Neural cell (in vitro differentiated cells): ENCODE measurements around the gene GPATCH4. TPM values are rescaled to one million over a fixed set of nuclear protein-coding genes. Genes with fewer than 3 reads are reported as not detected.

Experiments used
- H2AFZ ChIP-seq: fragments of 200-600, 300-800 bp; sonication (generic), shearing (Covaris generic); 2 replicates; pipeline ENCODE4 v1.6.0; 2014; ENCODE audit warnings: low read depth, mild to moderate bottlenecking, antibody characterized with exemption, low read length, moderate library complexity
- H3F3A ChIP-seq: fragments of 200-600 bp; shearing (Covaris generic); 2 replicates; pipeline ENCODE4 v1.6.1; 2016; ENCODE audit warnings: mild to moderate bottlenecking, moderate library complexity, mixed read lengths, antibody characterized with exemption, low read length; ENCODE audit not compliant: insufficient read depth, poor library complexity, severe bottlenecking
- H3K27ac ChIP-seq: fragments of 200-600, 300-800 bp; sonication (generic), shearing (Covaris generic); 2 replicates; pipeline ENCODE4 v1.5.1; 2014; ENCODE audit warnings: mild to moderate bottlenecking, low read length, moderate library complexity
- H3K27me3 ChIP-seq: fragments of 300-800, 200-600 bp; sonication (generic), shearing (Covaris generic); 2 replicates; pipeline ENCODE4 v1.6.0; 2014; ENCODE audit warnings: mild to moderate bottlenecking, low read depth, low read length, moderate library complexity; ENCODE audit not compliant: insufficient read depth
- H3K36me3 ChIP-seq: fragments of 300-800, 200-600 bp; sonication (generic), shearing (Covaris generic); 2 replicates; pipeline ENCODE4 v1.5.1; 2014; ENCODE audit warnings: mild to moderate bottlenecking, antibody characterized with exemption, low read length, moderate library complexity; ENCODE audit not compliant: insufficient read depth
- H3K4me2 ChIP-seq: fragments of 300-800, 200-600 bp; sonication (generic), shearing (Covaris generic); 2 replicates; pipeline ENCODE4 v1.6.0; 2014; ENCODE audit warnings: mild to moderate bottlenecking, low read length
- H3K4me3 ChIP-seq: fragments of 300-800, 200-600 bp; sonication (generic), shearing (Covaris generic); 2 replicates; pipeline ENCODE4 v1.5.1; 2014; ENCODE audit warnings: mild to moderate bottlenecking, low read length, moderate library complexity
- H3K79me2 ChIP-seq: fragments of 200-600 bp; shearing (Covaris generic); replicated peaks from 2 replicates; pipeline ENCODE4 v1.6.0; 2014; ENCODE audit warnings: mild to moderate bottlenecking, low read length, moderate library complexity; ENCODE audit not compliant: insufficient read depth
- H3K9ac ChIP-seq: fragments of 300-800, 200-600 bp; sonication (generic), shearing (Covaris generic); 2 replicates; pipeline ENCODE4 v1.6.1; 2016; ENCODE audit warnings: mild to moderate bottlenecking, low read length, mixed read lengths
- H3K9me2 ChIP-seq: fragments of 200-600 bp; shearing (Covaris generic); 2 replicates; pipeline ENCODE4 v1.6.1; 2016; ENCODE audit warnings: mild to moderate bottlenecking, low read length, mixed read lengths; ENCODE audit not compliant: insufficient read depth
- H3K9me3 ChIP-seq: fragments of 200-600, 300-800 bp; sonication (generic), shearing (Covaris generic); 2 replicates; pipeline ENCODE4 v1.6.1; 2016; ENCODE audit warnings: mild to moderate bottlenecking, mixed run types, low read length, moderate library complexity, mixed read lengths
- H4K20me1 ChIP-seq: fragments of 200-600 bp; shearing (Covaris generic); 2 replicates; pipeline ENCODE4 v1.6.1; 2016; ENCODE audit warnings: mild to moderate bottlenecking, mixed run types; ENCODE audit not compliant: insufficient read depth
- EP300 ChIP-seq: fragments of 450-650 bp; conservative IDR thresholded peaks from 2 replicates; pipeline ENCODE4 v1.6.1; 2014; ENCODE audit warnings: antibody characterized with exemption, mild to moderate bottlenecking, moderate library complexity; ENCODE audit not compliant: poor library complexity, severe bottlenecking
- EZH2 ChIP-seq: fragments of 200-600, 300-800 bp; shearing (Covaris generic), sonication (generic); IDR thresholded peaks from 2 replicates; pipeline ENCODE4 v1.6.1; 2014; ENCODE audit warnings: antibody characterized with exemption, low read length, borderline replicate concordance, mild to moderate bottlenecking; ENCODE audit not compliant: insufficient read depth, poor library complexity, severe bottlenecking
- MXI1 ChIP-seq: fragments of 450-650 bp; conservative IDR thresholded peaks from 2 replicates; pipeline ENCODE4 v1.6.1; 2014; ENCODE audit warnings: antibody characterized with exemption, mild to moderate bottlenecking; ENCODE audit not compliant: poor library complexity, severe bottlenecking
- POLR2AphosphoS5 ChIP-seq: IDR thresholded peaks from 2 replicates; pipeline ENCODE4 v1.6.1; 2012
- RAD21 ChIP-seq: fragments of 450-650 bp; conservative IDR thresholded peaks from 2 replicates; pipeline ENCODE4 v1.6.1; 2014; ENCODE audit warnings: antibody characterized with exemption, mild to moderate bottlenecking, moderate library complexity
- SMC3 ChIP-seq: fragments of 450-650 bp; conservative IDR thresholded peaks from 2 replicates; pipeline ENCODE4 v1.6.1; 2014; ENCODE audit warnings: antibody characterized with exemption, mild to moderate bottlenecking, moderate library complexity; ENCODE audit not compliant: poor library complexity
- TAF1 ChIP-seq: IDR thresholded peaks from 2 replicates; pipeline ENCODE4 v1.6.1; 2012; ENCODE audit warnings: low read depth
- polyA plus RNA-seq: library from polyadenylated mRNA; depleted of rRNA; stranded (reverse); fragments of >200 nt; gene quantifications from 2 replicates; pipeline ENCODE4 v1.2.3, GENCODE V29; 2014
- TF ChIP-seq, protein P1 (sequence below): fragments of 450-650 bp; IDR thresholded peaks from 2 replicates; pipeline ENCODE4 v1.5.1; 2014; ENCODE audit warnings: antibody characterized with exemption, mild to moderate bottlenecking, moderate library complexity; ENCODE audit not compliant: poor library complexity, severe bottlenecking
- TF ChIP-seq, protein P2 (sequence below): IDR thresholded peaks from 2 replicates; pipeline ENCODE4 v1.6.1; 2012; ENCODE audit warnings: borderline replicate concordance

The GPATCH4 gene
- polyA plus RNA-seq, 1 donor from 2014 or later: 3.9 TPM

DNA sequence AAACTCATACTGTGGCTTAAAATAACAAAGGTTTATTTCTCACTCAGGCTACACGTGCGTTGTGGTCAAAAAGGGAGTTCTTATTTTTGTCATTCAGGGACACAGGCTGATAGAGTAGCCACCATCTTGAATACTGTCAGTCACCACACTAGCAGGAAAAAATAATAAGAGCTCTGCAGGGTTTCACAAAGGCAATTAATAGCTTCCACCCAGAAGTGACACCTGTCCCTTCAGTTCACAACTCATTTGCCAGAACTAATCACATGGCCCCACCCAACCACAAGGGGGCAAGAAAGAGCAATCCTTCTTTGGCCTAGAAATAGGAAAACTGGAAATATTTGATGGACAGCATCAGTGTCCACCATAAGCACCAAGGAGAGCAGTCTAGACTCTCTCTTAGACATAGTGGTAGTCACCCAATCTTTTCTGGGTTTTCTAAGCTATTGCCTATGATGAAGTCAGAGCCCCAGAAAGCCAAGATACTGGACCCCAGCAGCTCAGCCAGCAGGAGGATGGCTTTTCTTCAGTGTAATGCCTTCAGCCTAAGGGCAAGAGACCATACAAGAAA, 26.1 kb upstream of the GPATCH4 start:
- TF ChIP-seq EZH2: no peak
- no peak for TF ChIP-seq POLR2AphosphoS5
- peak; percentile 22 for TF ChIP-seq RAD21
- TF ChIP-seq EP300: no peak
- TF ChIP-seq TAF1: no peak
- TF ChIP-seq MXI1: no peak
- TF ChIP-seq, protein P1, sequence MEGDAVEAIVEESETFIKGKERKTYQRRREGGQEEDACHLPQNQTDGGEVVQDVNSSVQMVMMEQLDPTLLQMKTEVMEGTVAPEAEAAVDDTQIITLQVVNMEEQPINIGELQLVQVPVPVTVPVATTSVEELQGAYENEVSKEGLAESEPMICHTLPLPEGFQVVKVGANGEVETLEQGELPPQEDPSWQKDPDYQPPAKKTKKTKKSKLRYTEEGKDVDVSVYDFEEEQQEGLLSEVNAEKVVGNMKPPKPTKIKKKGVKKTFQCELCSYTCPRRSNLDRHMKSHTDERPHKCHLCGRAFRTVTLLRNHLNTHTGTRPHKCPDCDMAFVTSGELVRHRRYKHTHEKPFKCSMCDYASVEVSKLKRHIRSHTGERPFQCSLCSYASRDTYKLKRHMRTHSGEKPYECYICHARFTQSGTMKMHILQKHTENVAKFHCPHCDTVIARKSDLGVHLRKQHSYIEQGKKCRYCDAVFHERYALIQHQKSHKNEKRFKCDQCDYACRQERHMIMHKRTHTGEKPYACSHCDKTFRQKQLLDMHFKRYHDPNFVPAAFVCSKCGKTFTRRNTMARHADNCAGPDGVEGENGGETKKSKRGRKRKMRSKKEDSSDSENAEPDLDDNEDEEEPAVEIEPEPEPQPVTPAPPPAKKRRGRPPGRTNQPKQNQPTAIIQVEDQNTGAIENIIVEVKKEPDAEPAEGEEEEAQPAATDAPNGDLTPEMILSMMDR: peak; percentile 51
- TF ChIP-seq, protein P2, sequence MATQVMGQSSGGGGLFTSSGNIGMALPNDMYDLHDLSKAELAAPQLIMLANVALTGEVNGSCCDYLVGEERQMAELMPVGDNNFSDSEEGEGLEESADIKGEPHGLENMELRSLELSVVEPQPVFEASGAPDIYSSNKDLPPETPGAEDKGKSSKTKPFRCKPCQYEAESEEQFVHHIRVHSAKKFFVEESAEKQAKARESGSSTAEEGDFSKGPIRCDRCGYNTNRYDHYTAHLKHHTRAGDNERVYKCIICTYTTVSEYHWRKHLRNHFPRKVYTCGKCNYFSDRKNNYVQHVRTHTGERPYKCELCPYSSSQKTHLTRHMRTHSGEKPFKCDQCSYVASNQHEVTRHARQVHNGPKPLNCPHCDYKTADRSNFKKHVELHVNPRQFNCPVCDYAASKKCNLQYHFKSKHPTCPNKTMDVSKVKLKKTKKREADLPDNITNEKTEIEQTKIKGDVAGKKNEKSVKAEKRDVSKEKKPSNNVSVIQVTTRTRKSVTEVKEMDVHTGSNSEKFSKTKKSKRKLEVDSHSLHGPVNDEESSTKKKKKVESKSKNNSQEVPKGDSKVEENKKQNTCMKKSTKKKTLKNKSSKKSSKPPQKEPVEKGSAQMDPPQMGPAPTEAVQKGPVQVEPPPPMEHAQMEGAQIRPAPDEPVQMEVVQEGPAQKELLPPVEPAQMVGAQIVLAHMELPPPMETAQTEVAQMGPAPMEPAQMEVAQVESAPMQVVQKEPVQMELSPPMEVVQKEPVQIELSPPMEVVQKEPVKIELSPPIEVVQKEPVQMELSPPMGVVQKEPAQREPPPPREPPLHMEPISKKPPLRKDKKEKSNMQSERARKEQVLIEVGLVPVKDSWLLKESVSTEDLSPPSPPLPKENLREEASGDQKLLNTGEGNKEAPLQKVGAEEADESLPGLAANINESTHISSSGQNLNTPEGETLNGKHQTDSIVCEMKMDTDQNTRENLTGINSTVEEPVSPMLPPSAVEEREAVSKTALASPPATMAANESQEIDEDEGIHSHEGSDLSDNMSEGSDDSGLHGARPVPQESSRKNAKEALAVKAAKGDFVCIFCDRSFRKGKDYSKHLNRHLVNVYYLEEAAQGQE: no peak
- TF ChIP-seq SMC3: no peak
- no peaks in the 10 kb centered on the region for H3K36me3 ChIP-seq

DNA sequence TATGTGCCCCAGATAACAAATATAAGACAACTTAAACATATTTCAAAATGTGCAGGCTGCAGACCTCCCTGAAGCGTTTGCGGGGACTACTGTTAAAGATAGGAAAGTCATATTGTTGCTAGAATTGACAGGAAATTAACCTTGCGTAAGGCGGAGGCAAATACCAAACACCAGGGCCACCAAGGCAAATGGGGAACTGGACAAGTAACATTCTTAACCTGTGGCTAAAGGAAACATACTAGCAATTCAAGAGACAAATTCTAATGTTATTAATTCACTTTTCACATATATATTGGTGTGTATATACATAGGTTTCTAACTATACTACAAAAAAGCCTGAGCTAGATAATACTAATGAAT, 24.8 kb upstream of the GPATCH4 start:
- Histone ChIP-seq H3K9ac (no peak overlapping the region), H3K36me3 (no peaks in the 10 kb centered on the region), H3K79me2 (no peaks in the 10 kb centered on the region), H4K20me1 (no peaks in the 10 kb centered on the region), H3K9me2 (no peaks in the 10 kb centered on the region), H3K27ac (no peak overlapping the region), H2AFZ (no peak overlapping the region), H3K4me3 (no peak overlapping the region), H3K27me3 (peaks cover 50% of the 10 kb centered on the region), H3F3A (no peaks in the 10 kb centered on the region), H3K4me2 (no peak overlapping the region), H3K9me3 (no peaks in the 10 kb centered on the region)
- TF ChIP-seq RAD21: no peak
- TF ChIP-seq MXI1: no peak
- TF ChIP-seq SMC3: peak; percentile 22
- no peak for TF ChIP-seq EP300
- no peak for TF ChIP-seq TAF1

More for the DNA sequence above, 26.1 kb upstream of the GPATCH4 start:
- no peaks in the 10 kb centered on the region for H3K9me3 ChIP-seq
- no peak overlapping the region for H2AFZ ChIP-seq
- H3K4me2 ChIP-seq: no peak overlapping the region
- no peak overlapping the region for H3K27ac ChIP-seq
- H3K9ac ChIP-seq: no peak overlapping the region
- peaks cover 42% of the 10 kb centered on the region for H3K27me3 ChIP-seq
- no peak overlapping the region for H3K4me3 ChIP-seq
- H3F3A ChIP-seq: no peaks in the 10 kb centered on the region
- no peaks in the 10 kb centered on the region for H3K9me2 ChIP-seq
- no peaks in the 10 kb centered on the region for H4K20me1 ChIP-seq
- no peaks in the 10 kb centered on the region for H3K79me2 ChIP-seq
